Activated CD4-positive, alpha-beta T cell treated with anti-CD3 and anti-CD28 coated beads, Interleukin-2, amount 10 ng/mL, durations not matched to agents 7 days and 5 days (primary cell): ENCODE data around the gene TCEAL4. TPM values are rescaled to one million over a fixed set of nuclear protein-coding genes. Genes with fewer than 3 reads are reported as not detected.
A peak's percentile ranks its signal among the peaks of the same experiment; 100 is the strongest.

ENCODE experiments used
- CTCF ChIA-PET: fragments of 350-600 bp; sonication (Branson Sonifier 250); formaldehyde crosslinking; loops from one replicate; lab custom pipeline; 2021; ENCODE audit warnings: antibody characterized with exemption; lab: Charles Lee
- POLR2A ChIA-PET: fragments of 350-600 bp; sonication (Branson Sonifier 250); formaldehyde crosslinking; loops from one replicate; lab custom pipeline; 2021; ENCODE audit warnings: antibody characterized with exemption; lab: Charles Lee
- DNase-seq: peaks from one replicate; pipeline ENCODE4 v3.0.0-alpha.2; 2020
- H3K27ac Mint-ChIP-seq: one replicate; pipeline ENCODE4 v1.8.0; 2021; ENCODE audit warnings: mild to moderate bottlenecking, moderate library complexity, mixed read lengths
- H3K27me3 Mint-ChIP-seq: one replicate; pipeline ENCODE4 v1.8.0; 2021; ENCODE audit warnings: mixed read lengths
- H3K36me3 Mint-ChIP-seq: one replicate; pipeline ENCODE4 v1.8.0; 2021; ENCODE audit warnings: low read depth, mixed read lengths
- H3K4me1 Mint-ChIP-seq: one replicate; pipeline ENCODE4 v1.8.0; 2021; ENCODE audit warnings: mixed read lengths
- H3K4me3 Mint-ChIP-seq: one replicate; pipeline ENCODE4 v1.8.0; 2021; ENCODE audit warnings: mild to moderate bottlenecking, moderate library complexity, mixed read lengths
- H3K9me3 Mint-ChIP-seq: one replicate; pipeline ENCODE4 v1.8.0; 2021; ENCODE audit warnings: mixed read lengths
- total RNA-seq, 2 experiments: library from RNA; stranded (reverse); gene quantifications; one replicate each; pipeline ENCODE4 v1.2.3, GENCODE V29; 2021

TCEAL4 gene
- total RNA-seq: 1 to 10 TPM; 4.9 to 5.1 TPM

DNA sequence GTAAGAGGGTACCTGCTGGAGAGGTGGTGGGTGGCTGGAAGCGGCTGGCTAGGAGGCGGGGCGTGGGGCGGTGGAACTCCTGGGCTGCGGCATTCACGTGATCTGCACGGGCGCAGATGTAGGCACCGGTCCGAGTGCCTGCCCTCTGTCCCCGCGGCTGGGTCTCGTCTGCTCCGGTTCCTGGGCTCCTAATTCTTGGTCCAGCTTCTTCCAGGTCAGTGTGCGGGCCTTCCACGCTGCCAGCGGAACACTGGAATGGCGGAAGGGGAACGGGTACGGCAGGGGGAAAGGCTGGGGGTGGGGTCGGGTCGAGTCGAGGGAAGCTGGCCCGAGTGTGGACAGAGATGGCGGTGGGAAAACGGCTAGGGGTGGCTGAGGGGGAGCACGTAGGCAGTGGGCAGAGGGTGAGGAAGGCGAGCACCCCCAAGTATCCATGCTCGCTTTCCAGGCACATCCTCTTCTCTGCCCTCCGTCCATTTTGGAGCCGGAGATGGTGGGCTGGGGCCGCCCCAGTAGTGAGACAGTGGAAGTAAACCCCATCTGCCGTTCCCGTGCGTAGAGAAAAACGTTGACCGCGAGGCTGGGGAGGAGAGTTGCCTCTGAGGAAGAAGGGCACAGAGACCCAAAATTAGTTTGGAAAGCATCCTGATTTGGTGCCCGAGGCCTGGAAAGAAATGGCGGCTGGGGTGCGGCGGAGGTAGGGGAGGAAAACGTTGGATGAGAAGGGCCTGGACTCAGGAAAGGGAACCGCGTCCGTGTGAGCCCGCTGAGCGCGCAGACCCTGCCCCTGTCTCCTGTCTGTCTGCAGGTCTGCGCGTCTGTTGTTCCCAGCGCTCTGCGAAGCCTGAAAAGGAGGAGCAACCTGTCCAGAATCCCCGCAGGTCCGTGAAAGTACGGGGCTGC, at the start of gene TCEAL4:
Gene TCEAL4 (plus strand): TSS at position 105 of the 903 bp plus-strand sequence. CDS start 1,161 bp downstream, outside the sequence.
- Mint-ChIP-seq H3K4me1 (peaks cover 12% of the 10 kb centered on the region), H3K27me3 (peaks cover 16% of the 10 kb centered on the region), H3K9me3 (no peaks in the 10 kb centered on the region), H3K4me3 (peak within 1 kb of the TSS; percentile 78), H3K27ac (peak within 1 kb of the TSS; percentile 60), H3K36me3 (no peaks in the 10 kb centered on the region)
- CTCF ChIA-PET: no interaction called here
- peak; percentile 12 for DNase-seq
- POLR2A ChIA-PET: no interaction called here

DNA sequence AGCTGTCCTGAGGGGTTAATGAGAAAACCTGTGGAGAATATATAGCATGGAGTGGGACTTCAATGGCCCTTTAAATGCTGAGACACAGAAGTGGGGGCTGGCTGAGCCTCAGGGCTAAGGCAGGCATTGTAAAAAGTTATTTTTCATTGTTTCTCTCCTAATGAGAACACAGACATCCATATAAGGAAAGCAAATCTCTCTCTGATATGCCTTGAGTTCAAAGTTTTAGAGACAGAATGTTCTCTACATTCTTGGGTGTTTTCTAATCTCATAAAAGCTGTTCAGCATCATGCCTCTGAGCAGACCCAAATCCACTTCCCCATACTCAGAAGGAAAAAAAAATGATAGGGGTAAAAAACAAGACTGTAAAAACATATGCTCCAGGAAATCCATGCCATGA, 49.2 kb upstream of the TCEAL4 start:
- DNase-seq: no peak
- no peak overlapping the region for H3K4me3 Mint-ChIP-seq
- POLR2A ChIA-PET: no interaction called here
- peaks cover 5% of the 10 kb centered on the region for H3K4me1 Mint-ChIP-seq
- no peaks in the 10 kb centered on the region for H3K9me3 Mint-ChIP-seq
- CTCF ChIA-PET: no interaction called here
- H3K27me3 Mint-ChIP-seq: no peaks in the 10 kb centered on the region
- H3K36me3 Mint-ChIP-seq: no peaks in the 10 kb centered on the region
- no peak overlapping the region for H3K27ac Mint-ChIP-seq

DNA sequence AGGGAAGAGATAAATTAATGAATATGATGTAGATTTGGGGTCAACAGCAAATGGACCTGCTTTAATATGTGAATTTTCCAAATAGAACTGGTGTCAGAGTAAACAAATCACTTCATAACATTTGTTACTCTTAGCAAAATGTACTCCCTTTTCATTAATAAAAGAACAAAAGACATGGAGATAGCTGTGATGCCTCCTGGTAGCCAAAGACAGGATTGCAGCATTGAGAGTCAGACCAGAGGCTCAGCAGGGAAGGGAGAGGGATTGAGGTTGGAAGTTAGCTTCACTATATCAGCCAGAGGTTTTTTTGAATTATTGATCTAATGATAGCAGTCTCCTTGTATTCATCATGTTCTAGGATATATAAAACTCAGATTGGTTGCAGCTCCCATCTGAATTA, 48.6 kb upstream of the TCEAL4 start:
- H3K4me3 Mint-ChIP-seq: no peak overlapping the region
- no peaks in the 10 kb centered on the region for H3K9me3 Mint-ChIP-seq
- DNase-seq: no peak
- POLR2A ChIA-PET: no interaction called here
- H3K36me3 Mint-ChIP-seq: no peaks in the 10 kb centered on the region
- no peaks in the 10 kb centered on the region for H3K27me3 Mint-ChIP-seq
- H3K27ac Mint-ChIP-seq: no peak overlapping the region
- H3K4me1 Mint-ChIP-seq: peaks cover 5% of the 10 kb centered on the region
- CTCF ChIA-PET: no interaction called here

DNA sequence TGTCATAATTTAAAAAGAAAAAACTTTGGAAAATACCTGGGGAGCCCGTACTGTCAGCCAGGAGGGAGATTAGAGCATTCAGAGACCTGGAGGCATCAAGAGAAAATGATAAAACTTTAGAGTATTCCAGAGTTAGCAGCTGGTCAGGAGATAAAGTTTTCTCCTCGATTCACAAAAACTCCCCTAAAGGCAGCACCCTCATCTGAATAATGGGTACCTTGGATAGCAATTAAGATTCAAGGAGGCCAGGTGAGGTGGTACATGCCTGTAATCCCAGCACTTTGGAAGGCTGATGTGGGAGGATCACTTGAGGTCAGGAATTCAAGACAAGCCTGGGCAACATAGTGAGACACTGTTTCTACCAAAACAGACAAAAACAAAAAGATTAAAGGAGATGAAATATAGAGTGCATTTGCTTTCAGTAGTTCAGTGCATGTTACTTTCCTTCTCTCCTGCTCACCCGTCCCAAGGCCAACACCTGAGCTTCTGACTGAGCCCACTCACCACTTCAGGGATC, 47.4 kb upstream of the TCEAL4 start:
- no peaks in the 10 kb centered on the region for H3K36me3 Mint-ChIP-seq
- H3K27me3 Mint-ChIP-seq: no peaks in the 10 kb centered on the region
- ChIA-PET POLR2A (no interaction called here), CTCF (no interaction called here)
- DNase-seq: no peak
- H3K4me1 Mint-ChIP-seq: peaks cover 5% of the 10 kb centered on the region
- H3K4me3 Mint-ChIP-seq: no peak overlapping the region
- no peaks in the 10 kb centered on the region for H3K9me3 Mint-ChIP-seq
- no peak overlapping the region for H3K27ac Mint-ChIP-seq

DNA sequence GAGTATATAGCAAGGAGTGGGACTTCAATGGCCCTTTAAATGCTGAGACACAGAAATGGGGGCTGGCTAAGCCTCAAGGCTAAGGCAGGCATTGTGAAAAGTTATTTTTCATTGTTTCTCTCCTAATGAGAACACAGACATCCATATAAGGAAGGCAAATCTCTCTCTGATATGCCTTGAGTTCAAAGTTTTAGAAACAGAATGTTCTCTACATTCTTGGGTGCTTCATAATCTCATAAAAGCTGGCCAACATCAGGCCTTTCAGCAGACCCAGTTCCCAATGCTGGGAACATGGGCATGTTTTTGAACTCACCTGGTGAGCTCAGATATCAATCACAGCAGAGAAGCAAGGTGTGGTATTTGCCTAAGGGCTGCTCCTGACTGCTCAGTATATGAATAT, 46.6 kb upstream of the TCEAL4 start:
- H3K4me1 Mint-ChIP-seq: peaks cover under 1% of the 10 kb centered on the region
- CTCF ChIA-PET: interaction anchor here (1.7 kb wide), 1 partner anchor 9 kb away, joined by 4 read pairs; no protein-coding TSS in a partner anchor

DNA sequence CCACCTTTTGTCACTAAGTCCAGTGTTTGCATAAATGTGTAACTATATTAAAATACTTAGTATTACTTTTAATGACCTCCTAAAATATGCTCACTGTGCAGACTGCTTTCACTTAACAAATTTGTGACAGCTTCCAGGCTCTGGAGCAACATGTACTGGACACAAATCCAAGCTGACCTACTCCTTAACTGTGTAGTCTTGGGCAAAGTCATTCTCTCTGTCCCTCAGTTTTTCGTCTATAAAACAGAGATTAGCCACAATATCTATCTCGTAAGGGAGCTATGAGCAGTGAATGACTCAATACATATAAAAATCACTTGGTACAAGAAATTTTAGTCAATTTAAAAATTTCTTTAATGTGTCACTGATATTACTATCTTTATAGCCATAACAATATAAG, 45.6 kb upstream of the TCEAL4 start:
- Mint-ChIP-seq H3K4me3 (no peak overlapping the region), H3K36me3 (no peaks in the 10 kb centered on the region), H3K27ac (no peak overlapping the region), H3K27me3 (no peaks in the 10 kb centered on the region), H3K4me1 (no peaks in the 10 kb centered on the region), H3K9me3 (no peaks in the 10 kb centered on the region)
- POLR2A ChIA-PET: no interaction called here
- DNase-seq: no peak
- CTCF ChIA-PET: interaction anchor here (1.7 kb wide), 1 partner anchor 10 kb away, joined by 4 read pairs; no protein-coding TSS in a partner anchor

More for the DNA sequence above, 46.6 kb upstream of the TCEAL4 start:
- Mint-ChIP-seq H3K27ac (no peak overlapping the region), H3K9me3 (no peaks in the 10 kb centered on the region), H3K36me3 (no peaks in the 10 kb centered on the region), H3K4me3 (no peak overlapping the region), H3K27me3 (no peaks in the 10 kb centered on the region)
- POLR2A ChIA-PET: no interaction called here
- DNase-seq: no peak

DNA sequence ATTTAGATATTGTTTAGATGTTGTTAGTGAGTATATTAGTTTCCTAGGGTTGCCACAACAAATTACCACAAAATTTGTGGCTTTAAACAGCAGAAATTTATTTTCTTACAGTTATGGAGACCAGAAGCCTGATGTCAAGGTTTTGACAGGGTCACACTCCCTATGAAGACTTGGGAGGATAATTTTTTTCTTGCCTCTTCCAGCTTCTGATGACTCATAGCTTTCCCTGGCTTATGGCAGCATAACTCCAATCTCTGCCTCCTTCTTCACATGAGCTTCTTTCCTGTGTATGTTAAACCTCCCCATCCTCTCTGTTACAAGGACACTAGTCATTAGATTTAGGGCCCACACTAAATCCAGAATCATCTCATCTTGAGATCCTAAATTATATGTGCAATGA, 45.2 kb upstream of the TCEAL4 start:
- CTCF ChIA-PET: interaction anchor here (1.7 kb wide), 1 partner anchor 10 kb away, joined by 4 read pairs; no protein-coding TSS in a partner anchor
- no peak for DNase-seq
- Mint-ChIP-seq H3K4me1 (no peaks in the 10 kb centered on the region), H3K36me3 (no peaks in the 10 kb centered on the region), H3K27ac (no peak overlapping the region), H3K4me3 (no peak overlapping the region), H3K27me3 (no peaks in the 10 kb centered on the region), H3K9me3 (no peaks in the 10 kb centered on the region)
- POLR2A ChIA-PET: no interaction called here

DNA sequence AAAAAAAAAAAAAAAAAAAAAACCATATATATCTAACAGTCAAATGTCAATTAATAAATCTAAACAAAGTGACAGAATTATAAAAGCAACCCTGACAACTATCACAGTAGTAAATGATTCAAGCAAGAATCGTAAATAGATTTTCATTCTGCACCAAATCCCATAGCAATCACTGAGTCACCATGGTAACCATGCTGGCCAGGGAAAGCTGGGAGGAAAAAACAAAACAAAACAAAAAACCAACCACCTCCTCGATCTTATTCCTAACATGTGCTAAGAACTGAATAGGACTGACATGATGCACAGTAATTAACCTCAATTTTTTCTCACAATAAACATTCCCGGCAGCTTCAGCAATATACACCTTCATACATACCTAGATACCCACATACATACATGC, 35.4 kb upstream of the TCEAL4 start:
- H3K4me3 Mint-ChIP-seq: no peak overlapping the region
- H3K36me3 Mint-ChIP-seq: no peaks in the 10 kb centered on the region
- H3K27me3 Mint-ChIP-seq: no peaks in the 10 kb centered on the region
- peaks cover 5% of the 10 kb centered on the region for H3K4me1 Mint-ChIP-seq
- ChIA-PET POLR2A (no interaction called here), CTCF (no interaction called here)
- no peaks in the 10 kb centered on the region for H3K9me3 Mint-ChIP-seq
- H3K27ac Mint-ChIP-seq: no peak overlapping the region
- no peak for DNase-seq

DNA sequence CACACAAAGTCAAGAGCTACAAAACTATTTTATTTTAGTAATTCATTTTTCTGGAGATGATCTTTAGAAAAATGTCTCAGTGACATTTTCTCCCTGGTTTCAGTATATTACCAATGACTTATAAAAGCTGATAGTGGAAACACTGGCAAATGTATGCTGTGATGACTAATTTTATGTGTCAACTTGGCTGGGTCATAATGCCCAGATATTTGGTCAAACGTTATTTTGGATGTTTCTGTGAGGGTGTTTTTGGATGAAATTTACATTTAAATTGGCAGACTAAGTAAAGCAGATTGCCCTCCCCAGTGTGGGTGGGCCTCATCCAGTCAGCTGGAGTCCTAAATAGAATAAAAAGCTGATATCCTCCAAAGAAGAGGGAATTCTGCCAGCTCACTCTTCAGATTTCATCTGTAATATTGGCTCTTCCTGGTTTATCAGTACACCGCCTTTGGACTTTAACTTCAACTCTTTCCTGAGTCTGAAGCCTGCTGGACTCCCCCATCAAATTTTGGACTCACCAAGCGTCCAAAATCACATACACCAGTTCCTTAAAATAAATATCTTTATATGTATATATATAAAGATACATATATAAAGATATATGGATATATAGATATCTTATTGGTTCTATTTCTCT, 34.8 kb upstream of the TCEAL4 start:
- Mint-ChIP-seq H3K4me1 (peaks cover 7% of the 10 kb centered on the region), H3K4me3 (no peak overlapping the region), H3K27me3 (no peaks in the 10 kb centered on the region), H3K9me3 (no peaks in the 10 kb centered on the region), H3K27ac (no peak overlapping the region), H3K36me3 (no peaks in the 10 kb centered on the region)
- DNase-seq: no peak
- POLR2A ChIA-PET: no interaction called here
- CTCF ChIA-PET: interaction anchor here (1.3 kb wide), 1 partner anchor 29 kb away, joined by 3 read pairs; no protein-coding TSS in a partner anchor

DNA sequence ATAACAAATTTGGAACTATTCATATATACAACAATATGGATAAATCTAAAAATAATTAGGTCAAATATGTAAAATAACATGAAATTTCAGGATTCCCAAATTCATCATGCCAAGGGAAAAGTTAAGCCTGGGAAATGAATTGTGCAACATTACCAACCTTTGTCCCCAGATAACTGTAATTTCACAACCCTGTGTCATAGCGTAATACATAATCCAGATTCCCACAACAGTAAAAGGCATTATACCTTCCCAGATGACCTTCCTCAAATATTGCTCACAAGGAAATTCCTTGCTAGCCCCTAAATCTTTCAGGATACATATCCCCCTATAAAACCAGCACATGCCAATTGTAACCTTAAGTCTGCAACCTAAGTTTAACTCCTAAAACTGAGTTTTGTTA, 33.1 kb upstream of the TCEAL4 start:
- H3K36me3 Mint-ChIP-seq: no peaks in the 10 kb centered on the region

DNA sequence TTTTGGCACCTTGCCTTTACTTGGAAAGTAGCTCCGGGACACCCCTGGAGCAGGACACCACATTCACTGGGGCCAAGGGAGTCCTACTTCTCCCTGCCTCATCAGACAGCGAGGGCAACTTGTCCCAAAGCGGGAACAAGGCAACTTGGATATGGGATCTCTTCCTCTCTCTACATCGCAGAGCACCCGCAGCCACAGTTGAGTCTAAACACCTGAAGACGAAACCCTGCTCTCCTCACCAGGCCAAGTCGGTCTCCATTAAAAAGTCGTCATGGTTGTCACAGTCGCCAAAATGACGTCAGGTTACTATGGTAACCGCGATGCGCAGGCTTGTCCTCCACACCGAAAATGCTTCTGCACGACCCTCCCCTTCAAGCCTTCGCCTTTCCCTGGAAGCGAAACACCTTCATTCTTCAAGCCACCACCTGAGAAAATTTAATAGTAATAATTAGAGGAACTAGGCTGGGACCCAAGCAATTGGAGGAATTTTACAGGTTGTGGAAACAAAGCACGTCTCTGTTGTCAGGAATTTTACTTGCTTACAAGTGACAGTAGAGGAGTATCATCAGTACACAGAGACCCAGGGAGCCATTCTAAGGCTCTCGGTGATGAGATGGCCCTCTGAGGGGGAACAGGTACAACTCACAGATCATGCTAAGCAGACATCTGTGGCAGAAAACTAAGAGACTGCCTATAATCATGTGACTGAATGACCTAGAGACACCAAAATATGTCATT, 30.5 kb upstream of the TCEAL4 start:
- POLR2A ChIA-PET: no interaction called here
- Mint-ChIP-seq H3K4me3 (peak overlapping the region; percentile 82), H3K4me1 (peaks cover 7% of the 10 kb centered on the region), H3K36me3 (no peaks in the 10 kb centered on the region), H3K27ac (peak overlapping the region; percentile 87), H3K27me3 (peaks cover 4% of the 10 kb centered on the region), H3K9me3 (no peaks in the 10 kb centered on the region)
- peak; percentile 77 for DNase-seq
- CTCF ChIA-PET: interaction anchor here (1.2 kb wide), 1 partner anchor 8 kb away, joined by 3 read pairs; no protein-coding TSS in a partner anchor

More for the DNA sequence above, 33.1 kb upstream of the TCEAL4 start:
- no peak for DNase-seq
- H3K4me1 Mint-ChIP-seq: peaks cover 7% of the 10 kb centered on the region
- ChIA-PET CTCF (interaction anchor here (1.3 kb wide), 1 partner anchor 31 kb away, joined by 3 read pairs; no protein-coding TSS in a partner anchor), POLR2A (no interaction called here)
- no peak overlapping the region for H3K4me3 Mint-ChIP-seq
- no peaks in the 10 kb centered on the region for H3K27me3 Mint-ChIP-seq
- no peak overlapping the region for H3K27ac Mint-ChIP-seq
- no peaks in the 10 kb centered on the region for H3K9me3 Mint-ChIP-seq

DNA sequence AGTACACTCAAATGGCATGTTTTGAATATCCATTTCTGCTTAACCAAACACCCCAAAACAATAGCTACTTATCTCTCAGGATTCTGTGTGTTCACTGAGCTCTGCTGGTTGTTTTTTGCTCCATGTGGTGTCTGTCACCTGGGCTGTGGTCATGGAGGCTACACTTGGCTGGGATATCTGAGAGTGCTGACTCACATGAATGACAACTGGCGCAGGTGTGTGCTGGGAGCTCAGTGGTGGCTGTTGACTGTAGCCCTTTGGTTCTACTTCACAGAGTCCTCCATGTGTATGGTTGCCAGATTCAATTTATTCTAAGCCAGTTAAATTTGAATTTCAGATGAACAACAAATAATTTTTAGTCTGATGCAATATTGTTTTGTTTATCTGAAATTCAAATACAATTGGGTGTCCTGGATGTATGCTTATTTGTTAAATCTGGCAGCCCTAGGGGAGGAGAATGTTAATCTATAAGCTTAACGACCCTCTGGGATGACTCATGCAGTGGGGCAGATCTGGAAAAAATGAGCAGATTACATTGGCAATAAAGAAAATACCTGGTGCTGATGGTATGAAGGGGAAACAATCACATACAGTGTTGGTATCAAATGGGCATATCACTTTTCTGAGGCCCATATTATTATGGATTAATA, 28.2 kb upstream of the TCEAL4 start:
- Mint-ChIP-seq H3K4me3 (no peak overlapping the region), H3K27ac (no peak overlapping the region), H3K9me3 (no peaks in the 10 kb centered on the region), H3K4me1 (peaks cover 7% of the 10 kb centered on the region), H3K27me3 (peaks cover 9% of the 10 kb centered on the region), H3K36me3 (no peaks in the 10 kb centered on the region)
- no peak for DNase-seq
- ChIA-PET POLR2A (no interaction called here), CTCF (no interaction called here)
